H1 (cell line): ENCODE measurements around the gene MCM6. TPM values are rescaled to one million over a fixed set of nuclear protein-coding genes. Genes with fewer than 3 reads are reported as not detected.

Experiments used
- CTCF ChIA-PET: fragments of 300-600 bp; sonication (Branson Sonifier 250); formaldehyde crosslinking; loops from one replicate; lab custom pipeline; 2021; ENCODE audit not compliant: partially characterized antibody; lab: Charles Lee
- POLR2A ChIA-PET: fragments of 300-600 bp; sonication (Branson Sonifier 250); formaldehyde crosslinking; loops from one replicate; lab custom pipeline; 2021; ENCODE audit warnings: inconsistent platforms; ENCODE audit not compliant: partially characterized antibody; lab: Charles Lee
- DNase-seq, 2 experiments: peaks; one replicate each; pipeline versions ENCODE4 v3.0.0 to v3.0.0-alpha.2; 2010 to 2022; ENCODE audit warnings: low spot score in 2 of 2, low read depth in 1 of 2, mixed read lengths in 1 of 2
- FAIRE-seq: peaks from 2 replicates; lab custom pipeline; 2011; peaks lifted over from hg19 to GRCh38; lab: Jason Lieb, UNC
- H2AFZ ChIP-seq: 2 replicates; pipeline ENCODE4 v1.8.1; 2012; ENCODE audit warnings: low read length, inconsistent platforms
- H2AK5ac ChIP-seq: 2 replicates; pipeline ENCODE4 v1.6.1; 2013; ENCODE audit warnings: low read depth, low read length
- H2BK120ac ChIP-seq: replicated peaks from 2 replicates; pipeline ENCODE3; 2013; ENCODE audit warnings: low read depth, low read length, inconsistent platforms
- H2BK12ac ChIP-seq: 2 replicates; pipeline ENCODE4 v1.6.1; 2013; ENCODE audit warnings: low read depth, low read length
- H2BK15ac ChIP-seq: 2 replicates; pipeline ENCODE4 v1.6.1; 2013; ENCODE audit warnings: low read length
- H2BK20ac ChIP-seq: 2 replicates; pipeline ENCODE4 v1.6.1; 2013; ENCODE audit warnings: low read length
- H2BK5ac ChIP-seq: 2 replicates; pipeline ENCODE4 v1.6.1; 2013; ENCODE audit warnings: low read depth, low read length
- H3K14ac ChIP-seq: 2 replicates; pipeline ENCODE4 v1.6.1; 2013; ENCODE audit warnings: inconsistent platforms; ENCODE audit not compliant: insufficient read length
- H3K18ac ChIP-seq: 2 replicates; pipeline ENCODE4 v1.6.1; 2013; ENCODE audit warnings: low read length; ENCODE audit errors: extremely low read depth
- H3K23ac ChIP-seq: 2 replicates; pipeline ENCODE4 v1.6.1; 2013; ENCODE audit warnings: inconsistent platforms; ENCODE audit not compliant: insufficient read length
- H3K23me2 ChIP-seq: 2 replicates; pipeline ENCODE4 v1.6.1; 2013; ENCODE audit warnings: low read depth, low read length
- H3K27ac ChIP-seq: 2 replicates; pipeline ENCODE4 v1.6.1; 2011; ENCODE audit warnings: low read depth, low read length, inconsistent platforms
- H3K27me3 ChIP-seq, 4 experiments: replicated peaks in 1 of 4; 1 replicate in 1 of 4; 2 replicates in 3 of 4; pipeline versions ENCODE4 v1.6.1 to v1.8.1; 2011 to 2013; ENCODE audit warnings: low read length in 3 of 4, mild to moderate bottlenecking in 3 of 4, inconsistent platforms in 2 of 4, mixed read lengths in 2 of 4, moderate library complexity in 1 of 4; ENCODE audit not compliant: control insufficient read depth in 3 of 4, insufficient read depth in 3 of 4; ENCODE audit errors: extremely low read depth in 1 of 4
- H3K36me3 ChIP-seq, 4 experiments: 2 replicates each; pipeline versions ENCODE4 v1.6.1 to v1.8.1; 2011 to 2013; ENCODE audit warnings: mild to moderate bottlenecking in 4 of 4, low read length in 3 of 4, moderate library complexity in 2 of 4, control low read depth in 1 of 4, inconsistent platforms in 1 of 4; ENCODE audit not compliant: insufficient read depth in 4 of 4, control insufficient read depth in 2 of 4
- H3K4ac ChIP-seq: replicated peaks from 2 replicates; pipeline ENCODE3; 2013; ENCODE audit warnings: low read length, low read depth, mixed read lengths, inconsistent platforms; ENCODE audit not compliant: insufficient read length
- H3K4me1 ChIP-seq, 4 experiments: replicated peaks in 1 of 4; 1 replicate in 1 of 4; 2 replicates in 3 of 4; pipeline versions ENCODE4 v1.6.1 to v1.8.1; 2011 to 2013; ENCODE audit warnings: low read length in 3 of 4, inconsistent platforms in 2 of 4, mixed read lengths in 1 of 4; ENCODE audit not compliant: insufficient read depth in 4 of 4, control insufficient read depth in 3 of 4
- H3K4me2 ChIP-seq, 2 experiments: 2 replicates each; pipeline versions ENCODE4 v1.6.1 to v1.8.1; 2011 to 2013; ENCODE audit warnings: low read depth in 2 of 2, low read length in 2 of 2, control low read depth in 1 of 2, inconsistent platforms in 1 of 2, mild to moderate bottlenecking in 1 of 2; ENCODE audit not compliant: insufficient read depth in 1 of 2
- H3K4me3 ChIP-seq, 4 experiments: fragments of 200-600, 300-600 bp in 1 of 4; sonication (generic), shearing (Covaris generic), sonication (Bioruptor Twin) in 1 of 4; 2 replicates each; pipeline versions ENCODE4 v1.5.1 to v1.8.1; 2011 to 2016; ENCODE audit warnings: low read length in 4 of 4, low read depth in 3 of 4, control low read depth in 2 of 4, inconsistent platforms in 2 of 4, mild to moderate bottlenecking in 2 of 4, mixed read lengths in 1 of 4, moderate library complexity in 1 of 4; ENCODE audit not compliant: insufficient read depth in 2 of 4; ENCODE audit errors: extremely low read depth in 1 of 4
- H3K56ac ChIP-seq: replicated peaks from 2 replicates; pipeline ENCODE3; 2013; ENCODE audit warnings: low read depth, mild to moderate bottlenecking, mixed read lengths, low read length, inconsistent platforms; ENCODE audit not compliant: insufficient read length
- H3K79me1 ChIP-seq: 2 replicates; pipeline ENCODE4 v1.6.1; 2013; ENCODE audit warnings: low read depth, low read length, control low read depth
- H3K79me2 ChIP-seq, 2 experiments: 2 replicates each; pipeline versions ENCODE4 v1.6.1 to v1.8.1; 2012 to 2013; ENCODE audit warnings: low read length in 2 of 2, mild to moderate bottlenecking in 2 of 2, inconsistent platforms in 1 of 2; ENCODE audit not compliant: insufficient read depth in 2 of 2, control insufficient read depth in 1 of 2
- H3K9ac ChIP-seq, 4 experiments: replicated peaks in 1 of 4; 1 replicate in 1 of 4; 2 replicates in 3 of 4; pipeline versions ENCODE4 v1.6.1 to v1.8.1; 2011 to 2013; ENCODE audit warnings: low read depth in 3 of 4, low read length in 3 of 4, control low read depth in 2 of 4, mild to moderate bottlenecking in 2 of 4, moderate library complexity in 2 of 4, inconsistent platforms in 1 of 4; ENCODE audit errors: extremely low read depth in 1 of 4
- H3K9me3 ChIP-seq, 2 experiments: 2 replicates each; pipeline versions ENCODE4 v1.6.1 to v1.8.1; 2012 to 2013; ENCODE audit warnings: mild to moderate bottlenecking in 2 of 2, moderate library complexity in 2 of 2, control low read depth in 1 of 2, inconsistent platforms in 1 of 2, low read depth in 1 of 2, low read length in 1 of 2, mixed read lengths in 1 of 2; ENCODE audit not compliant: insufficient read depth in 2 of 2
- H4K20me1 ChIP-seq, 2 experiments: replicated peaks in 1 of 2; 2 replicates each; pipeline versions ENCODE3 to v1.8.1; 2011 to 2013; ENCODE audit warnings: inconsistent platforms in 2 of 2, low read length in 2 of 2, mild to moderate bottlenecking in 1 of 2; ENCODE audit not compliant: insufficient read depth in 2 of 2, control insufficient read depth in 1 of 2
- H4K5ac ChIP-seq: 2 replicates; pipeline ENCODE4 v1.6.1; 2013; ENCODE audit warnings: low read length, low read depth, mixed read lengths, inconsistent platforms; ENCODE audit not compliant: insufficient read length
- H4K8ac ChIP-seq: 2 replicates; pipeline ENCODE4 v1.8.0; 2013; ENCODE audit warnings: mild to moderate bottlenecking, moderate library complexity, low read length, inconsistent platforms; ENCODE audit not compliant: insufficient read depth; ENCODE audit errors: extremely low read depth
- H4K91ac ChIP-seq: replicated peaks from 2 replicates; pipeline ENCODE3; 2013; ENCODE audit warnings: low read length, mixed read lengths, inconsistent platforms; ENCODE audit not compliant: insufficient read length
- EZH2 ChIP-seq: fragments of 200-600 bp; sonication (generic); IDR thresholded peaks from 2 replicates; pipeline ENCODE4 v1.7.1; 2012; ENCODE audit warnings: low read depth, mild to moderate bottlenecking, moderate library complexity, low read length, inconsistent platforms; ENCODE audit not compliant: severe bottlenecking
- KDM5A ChIP-seq: fragments of 200-600 bp; IDR thresholded peaks from 2 replicates; pipeline ENCODE4 v1.7.1; 2012; ENCODE audit warnings: mild to moderate bottlenecking, low read length, inconsistent platforms, mixed read lengths
- NANOG ChIP-seq: IDR thresholded peaks from 2 replicates; pipeline ENCODE4 v1.6.1; 2011; ENCODE audit warnings: low read length, low read depth, mild to moderate bottlenecking, inconsistent platforms; ENCODE audit not compliant: insufficient read depth, poor library complexity, severe bottlenecking
- POU5F1 ChIP-seq: IDR thresholded peaks from 2 replicates; pipeline ENCODE4 v1.6.1; 2011; ENCODE audit warnings: low read depth, mild to moderate bottlenecking, low read length, moderate library complexity
- WGBS, 2 experiments: shearing (Covaris generic) in 1 of 2; methylation state at CpG; one replicate each; pipeline versions ENCODE4 v1.1.6 to v1.1.7; 2013 to 2015; ENCODE audit warnings: low lambda C conversion rate in 2 of 2, mixed read lengths in 2 of 2, inconsistent platforms in 1 of 2, low coverage in 1 of 2, missing lambda C conversion rate in 1 of 2; ENCODE audit not compliant: insufficient replicate concordance in 2 of 2, insufficient coverage in 1 of 2, insufficient read length in 1 of 2; ENCODE audit errors: extremely low coverage in 1 of 2, missing lambda C conversion rate in 1 of 2; 5-methylcytosine and 5-hydroxymethylcytosine counted together
- polyA plus RNA-seq, 7 experiments: library from polyadenylated mRNA; depleted of rRNA in 3 of 7; stranded (reverse) in 5 of 7; unstranded in 2 of 7; fragments of >200 nt in 5 of 7; fragments of 200-250 nt in 2 of 7; gene quantifications; 1 replicate in 5 of 7; 2 replicates in 1 of 7; 4 replicates in 1 of 7; pipeline versions ENCODE4 v1.2.1 to v1.2.3, GENCODE V29; 2011 to 2013; ENCODE audit warnings: missing spikeins in 2 of 7, mixed read lengths in 2 of 7
- total RNA-seq: library from RNA; stranded (reverse); fragmentation: NEBNext Ultra II Directional; extraction: Animal tissue kit (Norgen Biotek cat#: 25700); gene quantifications from 2 replicates; pipeline ENCODE4 v1.2.1, GENCODE V29; 2021

The MCM6 gene
- total and polyA plus RNA-seq, 2 of the 8 experiments (the other 6 are each of a cell fraction or from before 2014, with no cell fraction given), result 60.2 to 134 TPM

GRCh38 chr2:135825550-135826176, 50.6 kb downstream of the MCM6 start:
- no peak overlapping the region for H2AK5ac ChIP-seq
- no peak overlapping the region for H2BK15ac ChIP-seq
- no peak for FAIRE-seq
- H3K9ac ChIP-seq, result no peak overlapping the region
- H3K27me3 ChIP-seq, result no peaks in the 10 kb centered on the region
- no peak overlapping the region for H2BK5ac ChIP-seq
- CTCF ChIA-PET, result interaction anchor here (0.7 to 5.6 kb wide), 6 partner anchors 9 to 88 kb away, joined by 3 to 24 read pairs (median 4); no protein-coding TSS in a partner anchor
- H2BK12ac ChIP-seq, result no peak overlapping the region
- peak overlapping the region; percentile 53; the same call in 1 of the 2 replicates for H4K8ac ChIP-seq
- no peak overlapping the region for H2BK120ac ChIP-seq
- 85% methylated on average over 10 of the region's 11 CpGs; no CpG with 5 or more reads in 1 of the 2 experiments for WGBS, 2 experiments
- H4K5ac ChIP-seq, result no peak overlapping the region
- TF ChIP-seq KDM5A (no peak), NANOG (no peak), EZH2 (no peak), POU5F1 (no peak)
- TF ChIP-seq, all 59 proteins: peak for 0
- Histone ChIP-seq H3K9me3 (no peaks in the 10 kb centered on the region), H4K20me1 (no peaks in the 10 kb centered on the region), H3K79me2 (no peaks in the 10 kb centered on the region), H3K36me3 (no peaks in the 10 kb centered on the region), H3K14ac (no peak overlapping the region), H3K4me1 (no peaks in the 10 kb centered on the region), H3K4me3 (no peak overlapping the region), H3K18ac (no peak overlapping the region), H3K23ac (no peak overlapping the region), H3K4ac (no peak overlapping the region), H3K56ac (no peak overlapping the region), H2BK20ac (no peak overlapping the region), H3K4me2 (no peak overlapping the region), H3K23me2 (no peaks in the 10 kb centered on the region), H3K27ac (no peak overlapping the region), H4K91ac (no peak overlapping the region), H3K79me1 (no peaks in the 10 kb centered on the region; the same call in 1 of the 2 replicates), H2AFZ (0 out of 2 replicates have a peak overlapping the region, but pooled peaks have one; percentile 52)
- no peak for DNase-seq
- POLR2A ChIA-PET, result interaction anchor here (0.6 to 1.8 kb wide), 3 partner anchors 10 to 53 kb away, joined by 3 to 5 read pairs (median 4); partner anchors contain the start of gene MCM6
